Measurements from ENCODE around the gene FAM151B.

- TF ChIP-seq, protein P1, sequence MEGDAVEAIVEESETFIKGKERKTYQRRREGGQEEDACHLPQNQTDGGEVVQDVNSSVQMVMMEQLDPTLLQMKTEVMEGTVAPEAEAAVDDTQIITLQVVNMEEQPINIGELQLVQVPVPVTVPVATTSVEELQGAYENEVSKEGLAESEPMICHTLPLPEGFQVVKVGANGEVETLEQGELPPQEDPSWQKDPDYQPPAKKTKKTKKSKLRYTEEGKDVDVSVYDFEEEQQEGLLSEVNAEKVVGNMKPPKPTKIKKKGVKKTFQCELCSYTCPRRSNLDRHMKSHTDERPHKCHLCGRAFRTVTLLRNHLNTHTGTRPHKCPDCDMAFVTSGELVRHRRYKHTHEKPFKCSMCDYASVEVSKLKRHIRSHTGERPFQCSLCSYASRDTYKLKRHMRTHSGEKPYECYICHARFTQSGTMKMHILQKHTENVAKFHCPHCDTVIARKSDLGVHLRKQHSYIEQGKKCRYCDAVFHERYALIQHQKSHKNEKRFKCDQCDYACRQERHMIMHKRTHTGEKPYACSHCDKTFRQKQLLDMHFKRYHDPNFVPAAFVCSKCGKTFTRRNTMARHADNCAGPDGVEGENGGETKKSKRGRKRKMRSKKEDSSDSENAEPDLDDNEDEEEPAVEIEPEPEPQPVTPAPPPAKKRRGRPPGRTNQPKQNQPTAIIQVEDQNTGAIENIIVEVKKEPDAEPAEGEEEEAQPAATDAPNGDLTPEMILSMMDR (conservative IDR thresholded peaks at IDR 0.05; ENCODE audit: low read length) = no peak
- no peak for TF ChIP-seq EZH2phosphoT487 (IDR thresholded peaks at IDR 0.05; ENCODE audit: borderline replicate concordance, low read depth, low read length)
Observed at GRCh38 chr5:80559244-80559643, 71.3 kb downstream of the FAM151B start.

Data from OCI-LY7 (cell line).